Measurements from ENCODE around the gene KRT26. TPM values are rescaled to one million over a fixed set of nuclear protein-coding genes. Genes with fewer than 3 reads are reported as not detected.
"Not testable (repeated sequence)": the region's sequence is repeated elsewhere in the genome, so short reads cannot be mapped to it uniquely, and the experiment has no call there.

The KRT26 gene, protein sequence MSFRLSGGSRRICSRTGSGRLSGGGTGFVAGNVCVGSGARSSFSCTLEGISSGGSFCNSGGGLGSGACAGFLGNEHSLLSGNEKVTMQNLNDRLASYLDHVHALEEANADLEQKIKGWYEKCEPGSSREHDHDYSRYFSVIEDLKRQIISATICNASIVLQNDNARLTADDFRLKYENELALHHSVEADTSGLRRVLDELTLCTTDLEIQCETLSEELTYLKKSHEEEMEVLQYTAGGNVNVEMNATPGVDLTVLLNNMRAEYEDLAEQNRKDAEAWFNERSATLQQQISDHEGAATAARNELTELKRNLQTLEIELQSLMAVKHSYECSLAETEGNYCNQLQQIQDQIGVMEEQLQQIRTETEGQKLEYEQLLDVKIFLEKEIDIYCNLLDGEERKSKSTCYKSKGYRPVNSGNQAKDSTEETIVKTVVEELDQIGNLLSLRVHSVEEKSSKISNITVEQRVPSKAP
- not detected for polyA plus RNA-seq (ENCODE audit: insufficient read length in 3 of 3)

DNA sequence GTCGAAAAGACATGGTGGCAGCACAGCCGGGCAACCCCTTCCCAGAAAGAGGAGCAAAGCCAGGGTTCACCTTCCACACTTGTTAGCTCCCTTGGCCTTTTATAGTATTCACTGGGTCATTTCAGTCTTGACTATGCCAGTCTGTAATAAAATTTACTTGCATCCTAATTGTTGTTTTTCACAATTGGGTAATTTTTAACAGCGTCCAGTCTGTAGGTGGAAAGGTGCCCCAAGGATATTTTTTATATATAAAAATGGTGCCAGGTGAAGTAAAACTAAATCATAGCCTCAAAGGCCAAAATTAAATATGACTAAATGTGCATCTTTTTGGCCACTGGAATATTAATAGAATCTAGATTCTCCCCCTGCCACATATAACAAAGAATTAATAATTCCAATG is at the start of gene KRT26:
KRT26 (minus strand) TSS at position 101 of the 400 bp plus-strand sequence; CDS start at position 13, 88 bp downstream.
- no peak for DNase-seq (ENCODE audit: low read depth in 3 of 3, low spot score in 2 of 3)

DNA sequence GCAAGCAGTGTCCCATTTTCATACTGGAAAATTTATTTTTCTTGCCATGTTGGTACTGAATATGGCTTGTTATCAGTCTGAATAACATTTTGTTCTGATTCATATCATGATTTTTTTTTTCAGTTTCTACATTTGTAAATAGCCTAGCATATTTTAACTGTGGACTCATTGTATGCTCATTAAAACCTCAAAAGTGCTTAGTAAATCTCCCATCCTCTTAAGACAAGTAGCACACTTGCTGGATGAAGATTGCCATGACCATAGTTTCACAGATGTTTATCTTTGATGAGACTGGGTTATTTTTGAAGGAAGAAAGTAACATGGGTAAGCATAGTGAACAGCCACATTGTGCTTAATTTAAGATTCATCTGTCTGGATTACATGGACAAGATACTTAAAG is 49.5 kb upstream of the KRT26 start:
- DNase-seq (ENCODE audit: low read depth in 3 of 3, low spot score in 2 of 3), result no peak

DNA sequence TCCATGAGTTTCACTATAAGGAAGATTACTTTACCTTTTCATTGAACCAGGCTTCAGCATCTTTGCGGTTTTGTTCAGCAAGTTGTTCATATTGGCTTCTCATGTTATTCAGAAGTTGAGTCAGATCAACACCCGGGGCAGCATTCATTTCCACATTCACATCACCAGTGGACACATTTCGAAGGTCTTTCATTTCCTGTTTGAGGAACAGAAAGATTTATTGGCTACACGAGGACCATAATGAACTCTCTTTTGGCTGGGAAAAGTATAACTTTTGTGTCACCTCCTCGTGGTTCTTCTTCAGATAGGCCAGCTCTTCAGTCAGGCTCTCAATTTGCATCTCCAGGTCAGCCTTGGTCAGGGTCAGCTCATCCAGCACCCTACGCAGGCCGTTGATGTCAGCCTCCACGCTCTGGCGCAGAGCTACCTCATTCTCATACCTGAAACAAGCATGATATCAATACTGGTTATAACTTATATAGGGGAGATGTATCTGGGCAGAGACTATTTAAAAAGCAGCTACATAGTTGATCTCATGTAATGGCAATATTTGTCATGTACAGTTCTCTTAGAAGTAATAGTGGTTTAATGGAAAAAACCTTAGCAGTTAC is 48.3 kb upstream of the KRT26 start:
- no peak for DNase-seq (ENCODE audit: low read depth in 3 of 3, low spot score in 2 of 3)

DNA sequence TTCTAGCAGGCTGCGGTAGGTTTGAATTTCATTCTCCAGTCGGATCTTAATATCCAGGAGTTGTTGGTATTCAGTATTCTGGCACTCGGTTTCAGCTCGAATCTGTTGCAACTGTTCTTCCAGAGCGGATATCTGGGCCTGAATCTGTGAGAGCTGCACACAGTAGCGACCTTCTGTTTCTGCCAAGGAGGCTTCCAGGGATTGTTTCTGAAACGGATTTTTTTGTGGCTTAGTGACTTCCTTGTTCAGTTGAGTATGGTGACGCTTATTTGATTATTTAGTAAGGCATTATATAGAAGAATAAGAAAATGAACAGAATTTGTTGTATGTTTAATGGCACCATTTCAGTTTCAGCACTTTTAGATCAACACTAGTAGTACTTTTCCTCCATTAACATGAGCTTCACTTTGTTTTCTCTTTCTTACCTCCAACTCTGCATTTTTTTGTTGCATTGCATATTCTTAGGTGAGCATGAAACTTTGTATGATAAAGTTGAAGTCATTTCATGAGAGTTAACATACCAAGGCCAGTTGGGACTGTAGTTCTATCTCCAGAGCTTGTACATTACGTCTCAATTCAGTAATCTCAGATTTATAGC is 47.6 kb upstream of the KRT26 start:
- DNase-seq (ENCODE audit: low read depth in 3 of 3, low spot score in 2 of 3), result peak in 2 of 3 donors; percentile 4 to 12

DNA sequence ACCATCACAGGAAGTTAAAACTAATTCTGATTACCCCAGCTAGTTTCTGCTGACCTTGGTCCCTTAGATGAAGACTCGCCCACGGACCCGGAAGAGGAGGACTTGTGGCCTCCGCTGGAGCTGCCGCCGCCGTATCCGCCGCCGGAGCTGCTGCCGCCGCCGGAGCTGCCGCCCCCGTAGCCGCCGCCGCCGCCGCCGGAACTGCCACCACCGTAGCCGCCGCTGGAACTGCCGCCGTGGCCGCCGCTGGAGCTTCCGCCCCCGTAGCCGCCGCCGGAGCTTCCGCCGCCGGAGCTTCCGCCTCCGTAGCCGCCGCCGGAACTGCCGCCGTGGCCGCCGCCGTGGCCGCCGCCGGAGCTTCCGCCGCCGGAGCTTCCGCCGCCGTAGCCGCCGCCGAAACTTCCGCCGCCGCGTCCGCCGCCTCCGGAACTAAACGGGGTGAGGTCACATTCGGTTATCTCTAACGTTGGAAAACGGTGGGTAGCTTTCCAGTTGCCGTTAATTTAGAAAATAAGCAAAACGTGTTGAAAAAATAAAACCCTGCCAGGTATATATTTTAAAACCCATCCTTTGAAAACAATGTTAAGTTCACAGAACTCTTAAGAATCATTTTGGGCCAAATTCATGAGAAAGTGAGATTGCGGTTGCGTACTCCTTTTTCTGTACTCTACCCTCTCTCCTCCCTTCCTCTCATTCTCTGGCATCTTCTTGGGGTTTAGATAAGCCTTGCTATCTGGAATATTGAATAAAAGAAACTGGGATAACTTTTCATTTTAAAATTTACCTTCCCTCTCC is 46.9 kb upstream of the KRT26 start:
- DNase-seq (ENCODE audit: low read depth in 3 of 3, low spot score in 2 of 3), result peak in 2 of 3 donors; percentile 27 to 45

DNA sequence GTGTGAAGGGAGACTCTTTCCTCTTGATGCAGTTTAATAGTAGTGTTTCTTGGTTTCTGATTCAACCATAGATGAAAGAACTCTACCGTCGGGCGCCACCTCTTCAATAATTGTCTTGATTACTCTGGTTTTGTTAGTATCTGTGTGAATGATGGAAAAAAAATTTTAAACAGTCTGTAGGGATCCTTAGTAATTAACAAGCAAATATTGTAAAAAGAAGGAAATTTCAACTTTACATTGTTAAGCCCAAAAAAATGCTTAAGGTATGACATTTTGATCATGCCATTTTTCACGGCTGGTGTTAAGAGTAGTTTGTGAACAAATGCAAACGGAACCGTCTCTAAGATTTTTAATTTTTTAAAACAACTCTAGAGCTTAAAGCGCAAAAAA is 46.3 kb upstream of the KRT26 start:
- peak in 1 of 3 donors; percentile 25 for DNase-seq (ENCODE audit: low read depth in 3 of 3, low spot score in 2 of 3)

DNA sequence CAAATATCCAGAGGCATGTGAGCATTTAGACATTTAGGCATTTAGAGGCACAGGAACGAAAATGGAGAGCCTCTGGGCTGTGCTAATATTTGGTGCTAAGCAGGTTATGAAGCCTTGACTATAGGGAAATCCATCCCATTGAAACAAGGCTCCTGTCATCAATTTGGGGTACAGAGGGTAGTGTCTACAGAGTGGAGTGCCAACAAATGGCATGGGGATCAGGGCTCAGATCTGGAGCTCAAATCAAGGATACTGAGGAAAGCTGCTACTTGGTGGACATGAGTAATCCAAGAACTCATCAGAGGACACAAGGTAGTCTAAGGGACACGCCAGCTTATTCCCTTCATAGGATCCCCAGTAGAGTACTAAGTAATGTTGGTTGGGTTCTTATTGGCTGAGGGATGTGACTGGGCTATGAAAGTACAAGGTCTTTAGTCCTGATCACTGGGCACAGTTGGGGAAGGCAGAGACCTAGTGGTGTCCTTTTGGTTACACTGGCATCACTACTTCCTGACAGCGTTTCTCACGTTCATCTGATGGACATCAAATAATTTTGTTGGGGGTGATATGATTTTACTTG is 45.2 kb upstream of the KRT26 start:
- no peak for DNase-seq (ENCODE audit: low read depth in 3 of 3, low spot score in 2 of 3)

DNA sequence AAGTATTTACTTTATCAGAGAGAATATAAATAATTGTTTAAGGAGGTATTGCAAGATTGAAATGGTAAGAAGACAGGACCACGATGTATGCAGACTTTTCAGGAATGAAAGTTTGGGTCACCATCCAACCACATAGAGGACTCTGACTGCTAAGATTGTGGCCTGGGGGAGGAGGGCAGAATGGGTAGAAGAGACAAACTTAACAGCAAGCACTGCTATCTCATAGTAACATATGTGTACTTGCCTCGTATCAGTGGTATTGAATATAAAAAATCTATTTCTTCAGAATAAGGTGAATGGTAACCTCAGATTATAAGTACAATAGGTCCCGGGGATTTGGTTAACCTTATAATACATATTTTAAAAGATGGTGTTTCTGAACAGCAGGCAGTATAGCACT is 44.6 kb upstream of the KRT26 start:
- DNase-seq (ENCODE audit: low read depth in 3 of 3, low spot score in 2 of 3), result no peak

DNA sequence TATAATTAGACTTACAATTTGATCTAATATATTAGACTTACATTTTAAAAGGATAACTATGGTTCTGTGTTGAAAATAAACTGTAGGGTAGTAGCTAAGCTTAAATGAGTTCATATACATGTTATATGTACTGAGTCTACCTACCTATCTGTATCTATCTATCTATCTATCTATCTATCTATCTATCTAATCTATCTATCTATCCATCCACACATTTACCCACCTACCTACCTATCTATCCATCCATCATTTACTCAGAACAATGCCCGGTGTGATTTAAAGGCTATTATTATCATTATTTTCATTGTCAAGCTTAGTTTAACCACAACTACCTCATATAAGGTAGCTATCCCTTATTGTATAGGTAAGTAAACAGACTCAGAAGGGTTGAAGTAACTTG is 43.4 kb upstream of the KRT26 start:
- DNase-seq (ENCODE audit: low read depth in 3 of 3, low spot score in 2 of 3), result no peak

DNA sequence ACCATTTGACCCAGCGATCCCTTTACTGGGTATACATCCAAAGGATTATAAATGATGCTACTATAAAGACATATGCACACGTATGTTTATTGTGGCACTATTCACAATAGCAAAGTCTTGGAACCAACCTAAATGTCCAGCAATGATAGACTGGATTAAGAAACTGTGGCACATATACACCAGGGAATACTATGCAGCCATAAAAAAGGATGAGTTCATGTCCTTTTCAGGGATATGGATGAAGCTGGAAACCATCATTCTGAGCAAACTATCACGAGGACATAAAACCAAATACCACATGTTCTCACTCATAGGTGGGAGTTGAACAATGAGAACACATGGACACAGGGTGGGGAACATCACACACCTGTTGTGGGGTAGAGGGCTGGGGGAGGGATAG is 42.7 kb upstream of the KRT26 start:
- not testable (repeated sequence) for DNase-seq (ENCODE audit: low read depth in 3 of 3, low spot score in 2 of 3)

DNA sequence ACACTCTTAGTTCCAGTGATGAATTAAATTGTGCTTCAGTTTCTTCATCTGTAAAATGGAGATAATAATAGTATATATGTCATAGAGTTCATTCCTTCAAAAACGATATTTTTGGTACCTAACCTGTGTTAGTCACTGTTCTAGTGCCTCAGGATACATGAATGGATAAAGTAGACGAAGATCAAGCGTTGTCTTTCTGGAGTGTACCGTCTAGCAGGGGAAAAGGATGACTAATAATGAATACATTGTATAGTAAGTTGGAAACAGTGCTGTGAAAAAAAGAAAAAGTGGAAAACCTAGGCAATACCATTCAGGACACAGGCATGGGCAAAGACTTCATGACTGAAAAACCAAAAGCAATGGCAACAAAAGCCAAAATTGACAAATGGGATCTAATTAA is 41.8 kb upstream of the KRT26 start:
- DNase-seq (ENCODE audit: low read depth in 3 of 3, low spot score in 2 of 3), result no peak

DNA sequence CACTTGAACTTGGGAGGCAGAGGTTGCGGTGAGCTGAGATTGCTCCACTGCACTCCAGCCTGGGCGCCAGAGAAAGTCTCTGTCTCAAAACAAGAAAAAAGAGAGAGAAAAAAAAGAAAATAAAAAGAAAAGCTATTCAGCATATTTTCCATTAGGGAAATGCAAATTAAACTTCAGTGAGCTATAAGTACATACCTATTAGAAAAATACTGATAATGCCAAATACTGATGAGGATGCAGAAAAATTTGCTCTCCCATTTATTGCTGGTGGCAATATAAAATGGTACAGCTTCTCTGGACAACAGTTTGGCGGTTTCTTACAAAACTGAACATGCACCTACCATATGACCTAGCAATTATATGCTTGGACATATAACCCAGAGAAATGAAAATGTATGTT is 40.6 kb upstream of the KRT26 start:
- DNase-seq (ENCODE audit: low read depth in 3 of 3, low spot score in 2 of 3), result no peak

DNA sequence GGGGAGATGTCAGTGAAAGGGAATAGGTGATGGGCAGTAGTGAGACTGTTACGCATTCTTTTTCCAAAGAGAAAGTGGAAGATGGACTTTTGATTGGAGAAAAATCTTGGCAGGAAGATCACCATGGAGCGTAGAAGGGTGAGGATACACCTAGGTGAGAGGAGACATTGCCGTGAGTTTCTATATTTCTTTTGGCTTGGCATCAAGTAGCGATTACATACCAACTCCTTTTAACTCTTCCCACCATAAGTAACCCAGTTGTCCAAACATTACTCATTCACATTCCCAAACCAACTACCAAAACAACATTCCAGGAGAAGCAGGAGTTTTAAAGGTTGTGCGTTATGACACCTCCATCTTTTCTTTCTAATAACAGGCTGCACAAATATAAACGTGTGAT is 38.5 kb upstream of the KRT26 start:
- DNase-seq (ENCODE audit: low read depth in 3 of 3, low spot score in 2 of 3), result no peak

DNA sequence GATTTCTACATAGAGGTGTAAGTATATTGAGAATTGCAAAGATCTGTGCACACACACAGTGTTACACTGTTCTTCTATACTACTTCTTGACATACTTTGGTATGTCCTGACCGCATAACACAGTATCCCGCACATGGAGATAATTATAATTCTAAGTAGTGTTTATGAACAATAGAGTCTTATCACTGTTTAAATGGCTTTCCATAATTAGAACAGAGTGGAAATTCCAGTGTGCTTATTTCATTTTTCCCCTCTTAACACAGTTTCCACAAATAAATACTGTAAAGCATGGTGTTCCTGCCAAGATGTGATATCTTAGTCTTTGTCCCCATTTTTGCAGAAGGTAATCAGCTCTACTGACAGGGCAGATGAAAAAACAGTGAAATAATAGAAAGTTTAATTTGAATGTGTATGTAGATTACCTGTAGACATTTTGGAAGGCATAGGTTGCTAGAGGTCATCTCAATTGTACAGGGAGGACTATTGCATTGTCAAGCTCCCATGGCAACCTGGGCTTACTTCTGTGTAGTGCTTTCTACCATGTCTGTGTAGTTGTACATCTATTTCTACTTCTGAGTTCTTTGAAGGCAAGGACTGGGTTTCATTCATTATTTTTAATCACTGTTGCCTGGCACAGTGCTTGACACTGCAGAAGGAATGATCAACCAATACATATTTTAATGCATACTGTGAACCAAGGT is 37.9 kb upstream of the KRT26 start:
- DNase-seq (ENCODE audit: low read depth in 3 of 3, low spot score in 2 of 3), result no peak

DNA sequence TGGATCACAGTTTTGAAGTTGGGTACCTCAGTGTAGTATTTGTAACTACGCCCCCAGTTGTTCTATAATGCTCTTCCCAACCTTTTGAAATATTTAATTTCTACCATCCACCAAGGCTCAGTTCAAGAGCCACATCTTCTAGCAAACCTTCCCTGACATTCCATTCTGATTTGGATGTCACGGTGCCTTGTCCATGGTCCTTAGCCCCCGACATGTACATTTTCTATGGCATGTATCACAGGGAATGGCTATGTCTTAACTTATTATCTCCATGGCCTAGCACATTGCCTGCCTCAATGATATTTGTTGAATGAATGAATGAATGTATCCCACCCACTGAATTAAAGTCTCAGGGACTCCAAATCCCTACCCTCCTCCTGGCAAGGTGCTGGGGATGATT is 34.1 kb upstream of the KRT26 start:
- no peak for DNase-seq (ENCODE audit: low read depth in 3 of 3, low spot score in 2 of 3)

DNA sequence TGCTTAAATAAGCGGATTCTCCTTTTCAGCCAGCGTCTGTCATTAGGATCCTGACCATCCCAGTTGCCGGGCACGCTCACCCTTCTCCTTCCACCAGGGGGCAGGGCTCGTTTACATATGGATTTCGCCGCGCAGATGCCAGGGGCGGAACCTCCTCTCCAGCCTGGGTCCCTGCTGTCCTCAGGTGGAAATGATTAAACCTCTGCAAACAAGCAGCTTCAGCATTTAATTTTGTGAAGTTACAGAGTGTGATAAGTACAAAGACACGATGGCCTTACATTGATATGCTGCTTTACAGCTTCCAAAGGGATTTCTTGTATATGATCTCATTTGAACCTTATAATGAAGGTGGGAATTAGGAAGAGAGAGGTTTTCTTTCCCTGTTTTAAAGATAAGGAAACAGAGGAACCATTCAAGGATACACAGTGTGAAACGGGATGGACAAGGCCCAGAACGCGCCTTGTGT is 31.6 kb upstream of the KRT26 start:
- peak; percentile 29 to 51 (median 41) for DNase-seq (ENCODE audit: low read depth in 3 of 3, low spot score in 2 of 3)

DNA sequence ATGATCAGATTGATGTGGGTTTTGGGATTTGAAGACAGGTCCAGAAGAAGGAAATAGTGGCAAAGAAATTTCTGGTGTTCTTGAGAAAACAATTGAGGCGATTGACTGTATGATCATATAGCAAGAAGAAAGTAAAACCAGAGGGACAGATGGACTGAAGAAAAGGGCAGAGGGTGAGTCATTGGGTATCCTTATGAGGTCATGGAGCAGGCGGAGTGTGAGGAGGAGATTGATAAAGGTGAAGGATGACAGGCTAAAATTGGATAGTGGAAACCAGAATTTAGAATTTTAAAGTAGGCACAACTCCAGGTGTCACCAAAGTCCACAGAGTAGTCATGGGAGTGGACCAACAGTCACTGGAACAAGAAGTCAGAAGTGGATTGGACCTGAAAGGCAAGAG is 29.2 kb upstream of the KRT26 start:
- DNase-seq (ENCODE audit: low read depth in 3 of 3, low spot score in 2 of 3), result no peak

DNA sequence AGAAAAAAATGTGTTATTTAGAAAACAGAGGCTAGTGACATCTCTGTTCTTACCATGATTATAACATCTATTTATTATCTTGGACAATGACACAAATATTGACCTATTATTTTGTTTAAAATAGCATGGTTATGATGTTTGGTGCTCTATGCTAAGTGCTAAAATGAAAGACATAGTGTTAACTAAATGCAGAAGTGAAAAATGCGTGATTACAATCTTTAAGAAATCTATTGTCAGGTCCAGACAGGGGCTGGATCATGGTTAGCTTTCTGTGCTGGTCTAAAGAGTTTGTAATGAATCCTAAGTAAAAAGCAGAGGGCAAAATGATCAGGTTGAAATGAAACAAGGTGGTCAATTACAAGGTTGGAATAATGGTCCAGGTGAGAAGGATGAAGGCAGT is 28.4 kb upstream of the KRT26 start:
- DNase-seq (ENCODE audit: low read depth in 3 of 3, low spot score in 2 of 3), result no peak

DNA sequence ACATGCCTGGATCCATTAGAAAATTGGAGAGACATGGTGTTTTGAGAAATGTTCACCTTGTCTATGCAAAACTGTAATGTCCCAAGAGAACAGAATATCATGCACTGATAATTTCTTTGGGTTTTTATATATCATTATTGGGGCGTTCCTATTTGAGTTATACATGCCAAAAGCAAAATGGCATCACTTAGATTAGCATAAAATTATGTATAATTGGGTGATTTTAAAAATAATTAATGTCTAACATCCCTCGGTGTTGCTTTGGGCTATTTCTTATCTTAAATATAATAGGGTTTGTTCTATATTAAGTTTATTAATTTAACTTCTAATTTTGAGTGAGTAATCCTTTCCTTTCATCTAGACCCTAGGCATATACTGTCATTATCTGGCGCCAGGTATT is 27.9 kb upstream of the KRT26 start, which contains the start of gene KRT28:
KRT28 (minus strand) TSS at position 101 of the 400 bp plus-strand sequence; CDS start at position 35, 66 bp downstream.
- DNase-seq (ENCODE audit: low read depth in 3 of 3, low spot score in 2 of 3), result no peak

DNA sequence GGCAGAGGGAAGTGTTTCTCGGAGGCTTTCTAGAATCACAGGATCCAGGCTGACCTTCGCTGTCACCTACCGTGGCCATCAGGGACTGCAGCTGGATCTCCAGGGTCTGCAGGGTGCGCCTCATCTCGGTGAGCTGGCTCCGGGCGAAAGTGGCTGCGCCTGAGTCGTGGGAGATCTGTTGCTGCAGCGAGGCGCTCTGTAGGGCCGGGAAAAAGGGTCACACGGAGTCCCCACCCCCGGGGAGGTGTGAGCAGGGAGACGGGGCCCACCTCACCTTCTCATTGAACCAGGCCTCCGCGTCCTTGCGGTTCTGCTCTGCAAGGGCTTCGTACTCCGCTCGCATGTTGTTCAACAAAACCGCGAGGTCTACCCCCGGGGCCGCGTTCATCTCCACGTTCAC is 24.8 kb upstream of the KRT26 start:
- DNase-seq (ENCODE audit: low read depth in 3 of 3, low spot score in 2 of 3), result no peak

Measured in right renal cortex interstitium (tissue), 3 donors.